HepG2 (cell line): Measurements from ENCODE around the gene SDF2. TPM values are rescaled to one million over a fixed set of nuclear protein-coding genes. Genes with fewer than 3 reads are reported as not detected.
A peak's percentile ranks its signal among the peaks of the same experiment; 100 is the strongest.

Experiments used
- ATAC-seq: fragments of 200-7000 bp; cut with Tn5 transposase; 3 replicates; pipeline ENCODE4 v1.9.1; 2020; ENCODE audit warnings: mild to moderate bottlenecking, moderate library complexity
- BruUV-seq: library from RNA; stranded (reverse); fragments of 400-500 nt; replicated peaks from 2 replicates; lab custom pipeline; 2021; lab: Mats Ljungman, UMichigan
- CTCF ChIA-PET: fragments of 300-600 bp; formaldehyde crosslinking; extraction: SDS; loops from one replicate; lab custom pipeline; 2021; ENCODE audit warnings: low total read pairs, inconsistent platforms, low intra/inter-chr PET ratio; lab: Yijun Ruan, JAX
- POLR2A ChIA-PET: fragments of 350-600 bp; sonication (Branson Sonifier 250); formaldehyde crosslinking; loops from one replicate; lab custom pipeline; 2020; ENCODE audit warnings: antibody characterized with exemption, inconsistent platforms; lab: Yijun Ruan, JAX
- DNase-seq: peaks from one replicate; pipeline ENCODE4 v3.0.0-alpha.2; 2015; ENCODE audit warnings: low spot score
- FAIRE-seq: peaks from 3 replicates; lab custom pipeline; 2011; peaks lifted over from hg19 to GRCh38; lab: Jason Lieb, UNC
- H2AFZ ChIP-seq: one replicate; pipeline ENCODE4 v1.6.1; 2011; ENCODE audit warnings: low read length, inconsistent platforms
- H3K27ac ChIP-seq: fragments of 300-600 bp; 3 replicates; pipeline ENCODE4 v1.8.0; 2011; ENCODE audit warnings: mixed run types, mild to moderate bottlenecking, mixed read lengths, low read length, inconsistent platforms; ENCODE audit not compliant: insufficient read depth; ENCODE audit errors: extremely low read length
- H3K27me3 ChIP-seq, 2 experiments: fragments of 200-600 bp in 1 of 2; 2 replicates in 1 of 2; 3 replicates in 1 of 2; pipeline versions ENCODE4 v1.6.0 to v1.8.0; 2011; ENCODE audit warnings: low read length in 2 of 2, mild to moderate bottlenecking in 2 of 2, moderate library complexity in 2 of 2, inconsistent platforms in 1 of 2; ENCODE audit not compliant: insufficient read depth in 2 of 2, control insufficient read depth in 1 of 2
- H3K36me3 ChIP-seq, 2 experiments: fragments of 200-600 bp in 1 of 2; replicated peaks in 1 of 2; 2 replicates in 1 of 2; 3 replicates in 1 of 2; pipeline versions ENCODE4 v1.5.1 to v1.8.0; 2011; ENCODE audit warnings: low read length in 2 of 2, inconsistent platforms in 1 of 2; ENCODE audit not compliant: insufficient read depth in 2 of 2, control insufficient read depth in 1 of 2
- H3K4me1 ChIP-seq: 2 replicates; pipeline ENCODE4 v1.5.1; 2012; ENCODE audit warnings: low read length, inconsistent platforms; ENCODE audit not compliant: insufficient read depth
- H3K4me2 ChIP-seq: 2 replicates; pipeline ENCODE4 v1.6.0; 2011; ENCODE audit warnings: low read depth, low read length, inconsistent platforms
- H3K4me3 ChIP-seq, 3 experiments: fragments of 200-600 bp in 1 of 3; sonication (generic), shearing (Covaris generic) in 1 of 3; replicated peaks in 1 of 3; 2 replicates each; pipeline ENCODE4 v1.5.1; 2011 to 2016; ENCODE audit warnings: low read length in 3 of 3, inconsistent platforms in 2 of 3, low read depth in 2 of 3, mild to moderate bottlenecking in 2 of 3, control low read depth in 1 of 3, mixed read lengths in 1 of 3; ENCODE audit not compliant: insufficient read depth in 1 of 3
- H3K79me2 ChIP-seq: one replicate; pipeline ENCODE4 v1.6.1; 2011; ENCODE audit warnings: low read length, inconsistent platforms; ENCODE audit not compliant: insufficient read depth
- H3K9ac ChIP-seq: 2 replicates; pipeline ENCODE4 v1.6.0; 2011; ENCODE audit warnings: mild to moderate bottlenecking, low read depth, low read length, inconsistent platforms; ENCODE audit not compliant: insufficient read depth
- H3K9me3 ChIP-seq: 2 replicates; pipeline ENCODE4 v1.5.1; 2012; ENCODE audit warnings: mild to moderate bottlenecking, low read length
- H4K20me1 ChIP-seq: 2 replicates; pipeline ENCODE4 v1.6.0; 2011; ENCODE audit warnings: inconsistent platforms, mild to moderate bottlenecking, low read length, moderate library complexity; ENCODE audit not compliant: insufficient read depth
- ARNTL ChIP-seq: sonication (generic); formaldehyde crosslinking; IDR thresholded peaks from 2 replicates; pipeline ENCODE4 v1.4.0; 2020; ENCODE audit warnings: mild to moderate bottlenecking, missing genetic modification reagents
- HCFC1 ChIP-seq: fragments of 150-350 bp; IDR thresholded peaks from 2 replicates; pipeline ENCODE4 v1.6.1; 2014; ENCODE audit warnings: low read depth, low read length
- MED13 ChIP-seq: sonication (generic); formaldehyde crosslinking; IDR thresholded peaks from 2 replicates; pipeline ENCODE4 v1.5.0; 2020; ENCODE audit warnings: missing genetic modification reagents
- SRSF9 ChIP-seq: fragments of 200-400 bp; formaldehyde crosslinking; IDR thresholded peaks from 2 replicates; pipeline ENCODE4 v1.6.1; 2018; ENCODE audit warnings: borderline replicate concordance, mild to moderate bottlenecking, low read depth, low read length; ENCODE audit not compliant: insufficient read depth, poor library complexity, severe bottlenecking
- STAG1 ChIP-seq: sonication (generic); formaldehyde crosslinking; IDR thresholded peaks from 2 replicates; pipeline ENCODE4 v1.4.0; 2020; ENCODE audit warnings: missing genetic modification reagents
- ZBTB37 ChIP-seq: sonication (generic); formaldehyde crosslinking; IDR thresholded peaks from 2 replicates; pipeline ENCODE4 v1.4.0; 2020; ENCODE audit warnings: mild to moderate bottlenecking, missing genetic modification reagents
- ZBTB38 ChIP-seq: sonication (generic); formaldehyde crosslinking; IDR thresholded peaks from 2 replicates; pipeline ENCODE4 v1.5.1; 2020; ENCODE audit warnings: mild to moderate bottlenecking, missing genetic modification reagents
- WGBS: methylation state at CpG from one replicate; pipeline ENCODE4 v1.1.6; 2017; ENCODE audit warnings: low lambda C conversion rate; 5-methylcytosine and 5-hydroxymethylcytosine counted together
- in situ Hi-C: cut with HindIII; loops from 2 replicates; pipeline ENCODE4 v1.10.0; 2017; ENCODE audit warnings: low pct_unique_long_range_greater_than_20kb; ENCODE audit not compliant: extremely low pct_ligation_motif_present
- intact Hi-C: fragments of 100-400 bp; cut with micrococcal nuclease; formaldehyde crosslinking; loops from one replicate; pipeline ENCODE4 v1.10.0; 2022; ENCODE audit not compliant: unreplicated experiment
- polyA plus RNA-seq, 8 experiments: library from polyadenylated mRNA; depleted of rRNA in 3 of 8; stranded (reverse) in 7 of 8; unstranded in 1 of 8; fragments of >200 nt; fragmentation: Illumina TruSeq in 4 of 8; extraction: Trizol in 4 of 8; gene quantifications; 2 replicates each; pipeline versions ENCODE4 v1.2.1 to v1.2.3, GENCODE V29; 2011 to 2016; ENCODE audit warnings: low read depth in 4 of 8, missing spikeins in 1 of 8, mixed read lengths in 1 of 8; ENCODE audit not compliant: insufficient read depth in 1 of 8
- total RNA-seq, 5 experiments: library from RNA; depleted of rRNA; stranded (reverse); fragments of >200 nt; fragmentation: Illumina TruSeq; extraction: Trizol; gene quantifications; 2 replicates each; pipeline ENCODE4 v1.2.3, GENCODE V29; 2016; ENCODE audit warnings: low read depth in 1 of 5
- TF ChIP-seq, protein P1 (sequence below): IDR thresholded peaks from 2 replicates; pipeline ENCODE4 v1.6.1; 2016

The SDF2 gene
- total and polyA plus RNA-seq, 2 of the 13 experiments (the other 11 are each of a cell fraction or from before 2014, with no cell fraction given): 58.2 to 58.4 TPM

- WGBS: 85% methylated on average over 12 of the region's 12 CpGs
- no TSS peak for BruUV-seq
- no peak for TF ChIP-seq MED13 (CRISPR knock-in tag)
- TF ChIP-seq SRSF9: no peak
- TF ChIP-seq ZBTB38 (CRISPR knock-in tag): 0 out of 2 replicates have a peak, but pooled peaks have one; percentile 26
- TF ChIP-seq, protein P1, sequence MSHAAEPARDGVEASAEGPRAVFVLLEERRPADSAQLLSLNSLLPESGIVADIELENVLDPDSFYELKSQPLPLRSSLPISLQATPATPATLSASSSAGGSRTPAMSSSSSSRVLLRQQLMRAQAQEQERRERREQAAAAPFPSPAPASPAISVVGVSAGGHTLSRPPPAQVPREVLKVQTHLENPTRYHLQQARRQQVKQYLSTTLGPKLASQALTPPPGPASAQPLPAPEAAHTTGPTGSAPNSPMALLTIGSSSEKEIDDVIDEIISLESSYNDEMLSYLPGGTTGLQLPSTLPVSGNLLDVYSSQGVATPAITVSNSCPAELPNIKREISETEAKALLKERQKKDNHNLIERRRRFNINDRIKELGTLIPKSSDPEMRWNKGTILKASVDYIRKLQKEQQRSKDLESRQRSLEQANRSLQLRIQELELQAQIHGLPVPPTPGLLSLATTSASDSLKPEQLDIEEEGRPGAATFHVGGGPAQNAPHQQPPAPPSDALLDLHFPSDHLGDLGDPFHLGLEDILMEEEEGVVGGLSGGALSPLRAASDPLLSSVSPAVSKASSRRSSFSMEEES (CRISPR knock-in tag): no peak
- TF ChIP-seq HCFC1: no peak
- TF ChIP-seq ARNTL (CRISPR knock-in tag): peak; percentile 42; the same call in 1 of the 2 replicates
- no peak for TF ChIP-seq STAG1 (CRISPR knock-in tag)
- TF ChIP-seq ZBTB37 (CRISPR knock-in tag): no peak
- TF ChIP-seq, all 625 proteins: peak for 2
- ChIA-PET CTCF (interaction anchor here (1.2 to 1.9 kb wide), 2 partner anchors 30 to 101 kb away, joined by 4 to 20 read pairs; no protein-coding TSS in a partner anchor), POLR2A (interaction anchor here (0.7 to 6.9 kb wide), 13 partner anchors 11 to 482 kb away, joined by 3 to 69 read pairs (median 8); partner anchors contain the start of genes ALDOC, NEK8, PIGS and RPL23A)
- H3K36me3 ChIP-seq: peaks cover 2 to 27% of the 10 kb centered on the region in 2 experiments; a peak in 4 of 5 replicates
- DNase-seq: no peak
- intact Hi-C loops (loop anchor here (5.0 kb wide), 1 partner anchor 76 kb away; no protein-coding TSS in a partner anchor), in situ Hi-C loops (loop anchor here (5.0 to 25.0 kb wide), 2 partner anchors 71 to 241 kb away; partner anchors contain the start of genes FLOT2, RAB34 and RPL23A)
- FAIRE-seq: no peak
- peaks cover 52% of the 10 kb centered on the region for H3K4me1 ChIP-seq
- no peaks in the 10 kb centered on the region for H4K20me1 ChIP-seq
- no peaks in the 10 kb centered on the region for H3K9me3 ChIP-seq
- H3K4me3 ChIP-seq: peak overlapping the region in 1 of 3 experiments; percentile 95; a peak in 1 of 6 replicates
- H3K27ac ChIP-seq: peak overlapping the region; percentile 68
- H3K27me3 ChIP-seq: no peaks in the 10 kb centered on the region; a peak in 1 of 5 replicates
- ATAC-seq: no peak
- H2AFZ ChIP-seq: no peak overlapping the region
- H3K9ac ChIP-seq: no peak overlapping the region
- peaks cover 21% of the 10 kb centered on the region for H3K79me2 ChIP-seq
- H3K4me2 ChIP-seq: peak overlapping the region; percentile 67
These were observed 15.5 kb downstream of the SDF2 start for GRCh38 chr17:28646039-28646754.
